ENCODE results near the gene KCTD20. TPM values are rescaled to one million over a fixed set of nuclear protein-coding genes. Genes with fewer than 3 reads are reported as not detected.

Gene KCTD20
- total RNA-seq, 1 donor from 2014 or later: 48.1 TPM

DNA sequence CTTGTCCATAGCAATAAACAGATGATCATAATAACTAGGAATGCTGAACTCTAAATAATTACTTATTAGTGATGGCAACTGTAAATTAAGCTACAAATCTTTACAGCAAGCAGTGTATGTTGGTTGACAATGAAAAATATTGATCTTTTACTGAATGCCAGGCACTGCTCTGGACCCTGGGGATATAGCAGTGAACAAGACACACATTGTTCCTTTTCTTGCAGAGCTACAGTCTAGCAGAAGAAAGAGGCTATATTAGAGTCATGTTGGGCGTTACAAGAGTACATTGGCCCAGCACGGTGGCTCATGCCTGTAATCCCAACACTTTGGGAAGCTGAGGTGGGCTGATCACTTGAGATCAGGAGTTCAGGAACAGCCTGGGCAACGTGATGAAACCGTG lies 11.6 kb upstream of the KCTD20 start:
- ATAC-seq (ENCODE audit: low read depth) (no peak), DNase-seq (no peak)
- H3K9me3 Mint-ChIP-seq: no peaks in the 10 kb centered on the region
- no peaks in the 10 kb centered on the region for H3K27me3 Mint-ChIP-seq
- no peak overlapping the region for H3K4me3 Mint-ChIP-seq
- H3K27ac Mint-ChIP-seq: no peak overlapping the region
- peaks cover 2% of the 10 kb centered on the region for H3K4me1 Mint-ChIP-seq
- POLR2A ChIA-PET: no interaction called here
- TF ChIP-seq, protein P1, sequence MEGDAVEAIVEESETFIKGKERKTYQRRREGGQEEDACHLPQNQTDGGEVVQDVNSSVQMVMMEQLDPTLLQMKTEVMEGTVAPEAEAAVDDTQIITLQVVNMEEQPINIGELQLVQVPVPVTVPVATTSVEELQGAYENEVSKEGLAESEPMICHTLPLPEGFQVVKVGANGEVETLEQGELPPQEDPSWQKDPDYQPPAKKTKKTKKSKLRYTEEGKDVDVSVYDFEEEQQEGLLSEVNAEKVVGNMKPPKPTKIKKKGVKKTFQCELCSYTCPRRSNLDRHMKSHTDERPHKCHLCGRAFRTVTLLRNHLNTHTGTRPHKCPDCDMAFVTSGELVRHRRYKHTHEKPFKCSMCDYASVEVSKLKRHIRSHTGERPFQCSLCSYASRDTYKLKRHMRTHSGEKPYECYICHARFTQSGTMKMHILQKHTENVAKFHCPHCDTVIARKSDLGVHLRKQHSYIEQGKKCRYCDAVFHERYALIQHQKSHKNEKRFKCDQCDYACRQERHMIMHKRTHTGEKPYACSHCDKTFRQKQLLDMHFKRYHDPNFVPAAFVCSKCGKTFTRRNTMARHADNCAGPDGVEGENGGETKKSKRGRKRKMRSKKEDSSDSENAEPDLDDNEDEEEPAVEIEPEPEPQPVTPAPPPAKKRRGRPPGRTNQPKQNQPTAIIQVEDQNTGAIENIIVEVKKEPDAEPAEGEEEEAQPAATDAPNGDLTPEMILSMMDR (IDR thresholded peaks at IDR 0.05): no peak
- intact Hi-C loops (cut with micrococcal nuclease): no loop called here
- no peaks in the 10 kb centered on the region for H3K36me3 Mint-ChIP-seq (ENCODE audit: low read depth)
- CTCF ChIA-PET: no interaction called here

DNA sequence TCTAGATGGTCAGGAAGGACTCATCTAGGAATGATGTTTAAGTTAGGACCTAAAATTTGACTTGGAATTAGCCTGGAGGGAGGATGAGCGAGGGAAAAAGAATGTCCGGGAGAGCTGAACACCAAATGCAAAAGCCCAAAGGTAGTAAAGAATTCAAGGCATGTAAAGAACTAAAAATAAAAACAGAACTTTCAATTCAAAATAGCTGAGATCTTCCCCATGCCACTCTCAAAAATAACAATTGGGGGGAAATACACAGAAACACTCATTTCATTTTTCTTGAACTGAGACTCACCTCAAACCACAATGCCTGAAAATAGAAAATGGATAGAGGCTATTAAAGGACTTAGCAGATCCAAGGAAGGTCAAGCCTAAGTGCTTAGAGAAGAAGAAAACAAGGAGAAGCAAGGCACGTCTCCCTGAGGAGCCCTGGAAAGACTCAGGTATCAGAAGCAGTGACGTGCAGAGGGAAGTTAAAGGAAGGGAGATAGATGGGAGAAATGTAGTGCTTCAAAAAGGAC lies 10.6 kb upstream of the KCTD20 start:
- intact Hi-C loops (cut with micrococcal nuclease): no loop called here
- peaks cover 2% of the 10 kb centered on the region for H3K4me1 Mint-ChIP-seq
- H3K9me3 Mint-ChIP-seq: no peaks in the 10 kb centered on the region
- CTCF ChIA-PET: no interaction called here
- H3K4me3 Mint-ChIP-seq: no peak overlapping the region
- H3K27me3 Mint-ChIP-seq: no peaks in the 10 kb centered on the region
- no peak for DNase-seq
- ATAC-seq (ENCODE audit: low read depth): no peak
- POLR2A ChIA-PET: no interaction called here
- no peaks in the 10 kb centered on the region for H3K36me3 Mint-ChIP-seq (ENCODE audit: low read depth)
- TF ChIP-seq, protein P1 (IDR thresholded peaks at IDR 0.05): no peak
- H3K27ac Mint-ChIP-seq: no peak overlapping the region

DNA sequence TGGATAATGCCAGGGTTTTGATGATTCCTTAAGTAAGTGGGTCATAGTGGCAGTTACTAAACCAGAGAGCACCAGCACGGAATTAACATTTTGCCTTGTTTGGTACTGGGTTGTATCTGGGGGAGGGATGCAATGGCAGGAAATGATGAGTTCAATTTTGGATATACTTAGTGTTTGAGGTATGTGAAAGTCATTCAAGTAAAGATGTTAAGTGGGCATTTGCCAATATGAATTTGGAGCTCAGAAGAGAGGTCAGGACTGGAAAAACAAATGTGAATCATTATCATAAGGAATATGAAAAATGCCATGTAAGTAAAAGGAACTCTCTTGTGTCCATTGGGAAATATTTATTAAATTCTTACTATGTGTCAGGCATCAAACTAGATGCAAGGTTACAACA lies 6.3 kb upstream of the KCTD20 start:
- POLR2A ChIA-PET: no interaction called here
- intact Hi-C loops (cut with micrococcal nuclease): no loop called here
- DNase-seq: no peak
- Mint-ChIP-seq H3K9me3 (no peaks in the 10 kb centered on the region), H3K27me3 (no peaks in the 10 kb centered on the region), H3K4me3 (no peak overlapping the region), H3K4me1 (peaks cover 8% of the 10 kb centered on the region), H3K36me3 (ENCODE audit: low read depth) (no peaks in the 10 kb centered on the region), H3K27ac (no peak overlapping the region)
- CTCF ChIA-PET: no interaction called here
- ATAC-seq (ENCODE audit: low read depth): no peak
- TF ChIP-seq, protein P1 (IDR thresholded peaks at IDR 0.05): no peak

DNA sequence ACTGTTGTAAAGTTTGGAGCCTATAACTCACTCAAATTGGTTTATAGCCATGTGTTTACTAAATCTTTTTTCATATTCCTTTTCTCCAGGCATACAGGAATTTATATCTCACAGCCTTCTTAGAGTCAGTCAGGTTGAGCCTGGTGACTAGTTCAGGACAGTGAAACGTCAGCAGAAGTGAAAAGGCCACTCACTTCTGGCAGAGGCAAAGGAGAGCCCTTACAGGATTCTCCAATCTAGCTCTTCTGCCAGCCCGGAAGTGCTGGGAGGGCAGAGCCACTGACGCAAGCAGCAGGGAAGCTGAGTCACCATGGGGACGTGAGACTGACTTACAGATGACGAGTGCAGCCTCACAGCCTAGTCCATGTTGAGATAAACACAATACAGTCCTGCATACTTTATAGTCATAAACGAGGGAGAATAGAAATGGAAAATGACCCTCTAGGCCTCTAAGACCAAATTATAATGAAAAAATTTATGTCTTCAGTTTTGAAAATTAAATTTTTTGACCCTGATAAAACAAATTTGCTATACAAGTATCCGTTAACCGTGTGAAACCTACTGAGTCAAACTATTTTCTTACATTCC lies 1.4 kb upstream of the KCTD20 start:
- DNase-seq (peak; percentile 55), ATAC-seq (ENCODE audit: low read depth) (peak; percentile 60)
- TF ChIP-seq, protein P1 (IDR thresholded peaks at IDR 0.05): no peak
- Mint-ChIP-seq H3K36me3 (ENCODE audit: low read depth) (peaks cover 16% of the 10 kb centered on the region), H3K9me3 (no peaks in the 10 kb centered on the region), H3K4me3 (peak overlapping the region; percentile 60), H3K4me1 (peaks cover 40% of the 10 kb centered on the region), H3K27ac (peak overlapping the region; percentile 84), H3K27me3 (no peaks in the 10 kb centered on the region)
- CTCF ChIA-PET: interaction anchor here (1.3 kb wide), 1 partner anchor 18 kb away, joined by 3 read pairs; no protein-coding TSS in a partner anchor
- POLR2A ChIA-PET: interaction anchor here (0.6 to 2.9 kb wide), 3 partner anchors 9 to 24 kb away, joined by 3 to 25 read pairs (median 4); no protein-coding TSS in a partner anchor
- intact Hi-C loops (cut with micrococcal nuclease): loop anchor here (1.0 to 5.0 kb wide), 4 partner anchors 153 to 566 kb away; partner anchors contain the start of genes FGD2 and SRSF3

DNA sequence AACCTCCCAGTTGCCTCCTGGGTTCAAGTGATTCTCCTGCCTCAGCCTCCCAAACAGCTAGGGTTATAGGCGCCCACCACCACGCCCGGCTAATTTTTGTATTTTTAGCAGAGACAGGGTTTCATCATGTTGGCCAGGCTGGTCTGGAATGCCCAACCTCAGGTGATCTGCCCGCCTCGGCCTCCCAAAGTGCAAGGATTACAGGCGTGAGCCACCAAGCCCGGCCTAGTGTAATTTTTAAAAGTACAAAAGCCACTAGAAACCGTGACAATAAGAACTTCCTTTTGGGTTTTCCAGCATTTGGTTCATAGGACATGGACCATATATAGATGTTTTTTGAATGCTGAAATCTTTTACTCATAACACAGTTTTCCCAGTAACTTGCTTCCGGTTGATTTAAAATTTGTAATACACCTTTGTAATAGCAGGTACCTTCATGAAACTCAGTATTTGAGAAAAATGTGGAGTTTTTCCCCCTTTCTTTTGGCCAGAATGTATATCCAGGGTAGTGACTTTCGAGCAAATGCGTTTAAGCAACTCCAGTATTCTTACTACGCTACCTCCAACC lies 613 bp upstream of the KCTD20 start:
- TF ChIP-seq, protein P1 (IDR thresholded peaks at IDR 0.05): no peak
- no peak for DNase-seq
- CTCF ChIA-PET: interaction anchor here (1.3 kb wide), 1 partner anchor 19 kb away, joined by 3 read pairs; no protein-coding TSS in a partner anchor
- Mint-ChIP-seq H3K4me1 (peaks cover 45% of the 10 kb centered on the region), H3K4me3 (peak overlapping the region; percentile 98), H3K27ac (peak overlapping the region; percentile 96), H3K36me3 (ENCODE audit: low read depth) (peaks cover 16% of the 10 kb centered on the region), H3K9me3 (no peaks in the 10 kb centered on the region), H3K27me3 (no peaks in the 10 kb centered on the region)
- POLR2A ChIA-PET: interaction anchor here (0.6 to 2.9 kb wide), 3 partner anchors 8 to 24 kb away, joined by 3 to 25 read pairs (median 4); no protein-coding TSS in a partner anchor
- no peak for ATAC-seq (ENCODE audit: low read depth)
- intact Hi-C loops (cut with micrococcal nuclease): loop anchor here (1.0 to 5.0 kb wide), 5 partner anchors 19 to 565 kb away; partner anchors contain the start of genes CDKN1A, FGD2 and STK38

Data from activated B cell treated with CpG ODN at 0.5 μM for 24 hours (primary cell).